Esophagus muscularis mucosa (tissue), 4 donors: Measurements from ENCODE around the gene CLUH. TPM values are rescaled to one million over a fixed set of nuclear protein-coding genes. Genes with fewer than 3 reads are reported as not detected.

Experiments
- DNase-seq: peaks from one replicate; pipeline ENCODE4 v3.0.0-alpha.2; 2017; ENCODE audit errors: extremely low spot score
- H3K27ac ChIP-seq, 4 donors: fragments of 200-600 bp; sonication (generic); replicated peaks in 1 of 4; 1 replicate in 3 of 4; 2 replicates in 1 of 4; pipeline ENCODE4 v1.5.1; 2016 to 2019; ENCODE audit warnings: mild to moderate bottlenecking in 1 of 4
- H3K27me3 ChIP-seq, 4 donors: fragments of 200-600 bp; sonication (generic); one replicate each; pipeline versions ENCODE4 v1.5.1 to v1.6.0; 2016 to 2019
- H3K36me3 ChIP-seq, 4 donors: fragments of 200-600 bp; sonication (generic); one replicate each; pipeline ENCODE4 v1.5.1; 2016 to 2019
- H3K4me1 ChIP-seq, 4 donors: fragments of 200-600 bp; sonication (generic); one replicate each; pipeline ENCODE4 v1.5.1; 2016 to 2019
- H3K4me3 ChIP-seq, 4 donors: fragments of 200-600 bp; sonication (generic); 1 replicate in 2 of 4; 2 replicates in 2 of 4; pipeline ENCODE4 v1.5.1; 2016 to 2019; ENCODE audit warnings: mild to moderate bottlenecking in 4 of 4, moderate library complexity in 1 of 4
- H3K9me3 ChIP-seq, 4 donors: fragments of 200-600 bp; sonication (generic); 1 replicate in 3 of 4; 2 replicates in 1 of 4; pipeline ENCODE4 v1.5.1; 2016 to 2019
- EP300 ChIP-seq: sonication (generic); formaldehyde crosslinking; IDR thresholded peaks from one replicate; pipeline ENCODE4 v1.6.1; 2017; ENCODE audit warnings: antibody characterized with exemption
- POLR2A ChIP-seq: fragments of 450-650 bp; IDR thresholded peaks from one replicate; pipeline ENCODE4 v1.6.1; 2017; ENCODE audit warnings: antibody characterized with exemption, moderate library complexity, mild to moderate bottlenecking, low read depth
- POLR2AphosphoS5 ChIP-seq, 2 donors: sonication (generic); formaldehyde crosslinking; IDR thresholded peaks; one replicate each; pipeline ENCODE4 v1.6.1; 2017; ENCODE audit warnings: antibody characterized with exemption in 2 of 2
- WGBS: methylation state at CpG from one replicate; pipeline ENCODE4 v1.1.5; 2018; 5-methylcytosine and 5-hydroxymethylcytosine counted together
- intact Hi-C: fragments of 100-400 bp; cut with DNase I; formaldehyde crosslinking; loops from one replicate; pipeline ENCODE4 v1.15.1; 2023
- total RNA-seq, 4 donors: library from RNA; depleted of rRNA; stranded (reverse); fragments of >200 nt; gene quantifications; one replicate each; pipeline versions ENCODE4 v1.1.0 to v1.2.1, GENCODE V29; 2016
- TF ChIP-seq, protein P1 (sequence below), 3 experiments: fragments of 200-600 bp in 2 of 3; fragments of 450-650 bp in 1 of 3; sonication (generic) in 2 of 3; IDR thresholded peaks; one replicate each; pipeline ENCODE4 v1.5.1; 2017 to 2019; ENCODE audit warnings: antibody characterized with exemption in 3 of 3, mild to moderate bottlenecking in 2 of 3, moderate library complexity in 1 of 3

CLUH gene
- total RNA-seq, 4 donors from 2014 or later: 42.8 to 92.9 (median 62.9) TPM

DNA sequence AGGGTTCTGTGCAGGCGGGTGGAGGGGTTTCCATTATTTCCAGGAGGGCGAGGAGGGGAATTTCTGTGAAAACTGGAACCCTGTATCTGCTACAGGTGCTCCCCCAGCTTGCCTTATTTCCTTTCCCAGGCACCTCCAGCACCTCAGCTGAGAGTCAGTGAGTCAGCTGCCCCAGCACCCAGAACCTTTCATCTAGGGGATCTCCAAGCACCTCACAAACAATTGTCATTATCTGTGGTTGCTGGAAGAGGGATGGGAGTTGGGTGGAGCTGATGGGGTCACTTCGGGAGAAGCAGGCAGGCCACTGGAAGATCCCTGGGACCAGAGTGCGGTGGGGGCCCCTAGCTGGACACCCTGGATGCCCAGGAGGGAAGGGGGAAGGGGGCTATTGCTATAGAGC lies 10.0 kb upstream of the CLUH start:
- WGBS: 69% methylated on average over 4 of the region's 4 CpGs
- Histone ChIP-seq H3K4me3 (no peak overlapping the region), H3K36me3 (no peaks in the 10 kb centered on the region), H3K27ac (no peak overlapping the region), H3K27me3 (peaks cover 0 to 45% (median 12%) of the 10 kb centered on the region in 4 donors), H3K4me1 (peaks cover 0 to 20% (median 18%) of the 10 kb centered on the region in 4 donors), H3K9me3 (no peaks in the 10 kb centered on the region)
- intact Hi-C loops: no loop called here
- no peak for DNase-seq
- TF ChIP-seq EP300: no peak
- TF ChIP-seq POLR2A: no peak
- no peak for TF ChIP-seq POLR2AphosphoS5 (IDR thresholded peaks at IDR 0.05)
- TF ChIP-seq, protein P1, sequence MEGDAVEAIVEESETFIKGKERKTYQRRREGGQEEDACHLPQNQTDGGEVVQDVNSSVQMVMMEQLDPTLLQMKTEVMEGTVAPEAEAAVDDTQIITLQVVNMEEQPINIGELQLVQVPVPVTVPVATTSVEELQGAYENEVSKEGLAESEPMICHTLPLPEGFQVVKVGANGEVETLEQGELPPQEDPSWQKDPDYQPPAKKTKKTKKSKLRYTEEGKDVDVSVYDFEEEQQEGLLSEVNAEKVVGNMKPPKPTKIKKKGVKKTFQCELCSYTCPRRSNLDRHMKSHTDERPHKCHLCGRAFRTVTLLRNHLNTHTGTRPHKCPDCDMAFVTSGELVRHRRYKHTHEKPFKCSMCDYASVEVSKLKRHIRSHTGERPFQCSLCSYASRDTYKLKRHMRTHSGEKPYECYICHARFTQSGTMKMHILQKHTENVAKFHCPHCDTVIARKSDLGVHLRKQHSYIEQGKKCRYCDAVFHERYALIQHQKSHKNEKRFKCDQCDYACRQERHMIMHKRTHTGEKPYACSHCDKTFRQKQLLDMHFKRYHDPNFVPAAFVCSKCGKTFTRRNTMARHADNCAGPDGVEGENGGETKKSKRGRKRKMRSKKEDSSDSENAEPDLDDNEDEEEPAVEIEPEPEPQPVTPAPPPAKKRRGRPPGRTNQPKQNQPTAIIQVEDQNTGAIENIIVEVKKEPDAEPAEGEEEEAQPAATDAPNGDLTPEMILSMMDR (IDR thresholded peaks at IDR 0.05): no peak

DNA sequence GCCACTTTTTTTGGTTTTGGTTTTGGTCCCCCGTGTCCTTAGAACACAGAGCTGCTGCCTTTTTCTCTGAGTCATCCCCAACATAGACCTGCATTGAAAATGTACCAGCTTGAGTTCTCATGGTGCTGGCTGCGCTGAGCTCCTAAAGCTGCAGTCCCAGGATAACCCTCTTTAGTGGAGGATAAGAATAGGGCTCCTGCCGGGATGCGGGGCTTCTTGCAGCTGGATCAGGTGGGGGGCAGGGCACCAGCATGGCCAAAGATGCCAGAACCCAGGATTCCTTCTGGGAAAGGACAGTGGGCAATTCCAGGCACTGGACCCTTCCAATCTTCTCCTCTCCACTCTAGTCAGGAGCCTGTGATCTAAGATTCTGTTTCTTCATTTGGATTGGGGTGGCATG lies 8.3 kb upstream of the CLUH start:
- intact Hi-C loops: no loop called here
- Histone ChIP-seq H3K36me3 (peaks cover 0 to 9% (median 0%) of the 10 kb centered on the region in 4 donors), H3K27me3 (peaks cover 0 to 27% (median 5%) of the 10 kb centered on the region in 4 donors), H3K4me3 (no peak overlapping the region), H3K4me1 (peaks cover 0 to 16% (median 13%) of the 10 kb centered on the region in 4 donors), H3K9me3 (no peaks in the 10 kb centered on the region), H3K27ac (no peak overlapping the region)
- no peak for DNase-seq
- TF ChIP-seq POLR2A: no peak
- TF ChIP-seq POLR2AphosphoS5 (IDR thresholded peaks at IDR 0.05): no peak
- TF ChIP-seq EP300: no peak
- WGBS: 61% methylated on average over 4 of the region's 4 CpGs

DNA sequence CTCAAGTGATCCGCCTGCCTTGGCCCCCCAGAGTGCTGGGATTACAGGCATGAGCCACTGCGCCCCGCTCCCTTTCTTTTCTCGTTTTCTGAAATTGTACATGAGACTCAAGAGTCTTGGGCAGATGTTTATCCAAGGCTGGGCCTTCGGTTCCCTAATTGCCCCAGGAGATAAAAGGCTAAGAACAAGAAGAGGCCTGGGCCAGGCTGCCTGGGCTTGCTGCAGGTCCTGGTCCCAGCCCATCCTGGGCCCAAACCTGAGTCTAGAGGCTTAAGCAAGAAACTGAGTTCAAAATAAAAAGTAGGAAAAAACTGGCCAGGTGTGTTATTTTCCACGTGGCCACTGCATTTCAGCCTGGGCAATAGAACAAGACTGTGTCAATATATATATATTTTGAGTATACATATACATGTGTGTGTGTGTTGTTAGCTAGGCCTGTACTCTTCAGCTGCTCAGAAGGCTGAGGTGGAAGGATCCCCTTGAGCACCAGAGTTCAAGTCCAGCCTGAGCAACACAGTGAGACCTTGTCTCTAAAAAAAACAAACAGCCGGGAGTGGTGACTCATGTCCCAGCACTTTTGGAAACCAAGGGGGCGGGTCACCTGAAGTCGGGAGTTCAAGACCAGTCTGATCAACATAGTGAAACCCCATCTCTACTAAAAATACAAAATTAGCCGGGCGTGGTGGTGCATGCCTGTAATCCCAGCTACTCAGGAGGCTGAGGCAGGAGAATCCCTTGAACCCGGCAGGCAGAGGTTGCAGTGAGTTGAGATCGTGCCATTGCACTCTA lies 6.8 kb upstream of the CLUH start:
- DNase-seq: no peak
- no peak overlapping the region for H3K4me3 ChIP-seq
- peaks cover 0 to 13% (median under 1%) of the 10 kb centered on the region in 4 donors for H3K27me3 ChIP-seq
- intact Hi-C loops: no loop called here
- peaks cover 0 to 14% (median 5%) of the 10 kb centered on the region in 4 donors for H3K4me1 ChIP-seq
- peaks cover 0 to 9% (median 0%) of the 10 kb centered on the region in 4 donors for H3K36me3 ChIP-seq
- 86% methylated on average over 13 of the region's 13 CpGs for WGBS
- TF ChIP-seq EP300: no peak
- TF ChIP-seq POLR2A: no peak
- TF ChIP-seq POLR2AphosphoS5 (IDR thresholded peaks at IDR 0.05): no peak
- TF ChIP-seq, protein P1 (IDR thresholded peaks at IDR 0.05): no peak
- no peaks in the 10 kb centered on the region for H3K9me3 ChIP-seq
- no peak overlapping the region for H3K27ac ChIP-seq

DNA sequence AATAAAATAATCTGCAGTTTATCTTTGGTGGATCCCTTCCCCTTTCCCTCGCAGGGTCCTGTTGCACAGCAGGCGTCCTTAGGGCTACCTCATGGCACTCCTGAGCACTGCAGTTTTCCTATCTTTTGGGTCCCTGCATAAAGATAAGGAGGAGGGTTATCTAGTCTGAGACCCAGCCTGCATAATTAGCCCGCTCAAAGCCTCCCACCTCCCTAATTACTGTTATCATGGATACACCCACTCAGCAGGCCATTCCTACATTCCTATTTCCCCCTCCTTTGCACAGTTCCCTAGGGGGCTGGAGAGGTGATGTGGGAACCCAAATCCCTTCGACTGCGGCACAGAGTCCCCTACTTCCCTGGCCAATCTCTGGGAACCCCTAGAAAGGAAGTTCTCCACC lies 5.1 kb upstream of the CLUH start:
- Histone ChIP-seq H3K27me3 (no peaks in the 10 kb centered on the region), H3K27ac (no peak overlapping the region), H3K4me3 (no peak overlapping the region), H3K36me3 (peaks cover 0 to 9% (median 0%) of the 10 kb centered on the region in 4 donors), H3K9me3 (no peaks in the 10 kb centered on the region), H3K4me1 (peaks cover 13 to 27% (median 17%) of the 10 kb centered on the region in 4 donors)
- WGBS: 75% methylated on average over 5 of the region's 5 CpGs
- DNase-seq: no peak
- TF ChIP-seq EP300: no peak
- TF ChIP-seq, protein P1 (IDR thresholded peaks at IDR 0.05): no peak
- TF ChIP-seq POLR2A: no peak
- no peak for TF ChIP-seq POLR2AphosphoS5 (IDR thresholded peaks at IDR 0.05)
- intact Hi-C loops: no loop called here

DNA sequence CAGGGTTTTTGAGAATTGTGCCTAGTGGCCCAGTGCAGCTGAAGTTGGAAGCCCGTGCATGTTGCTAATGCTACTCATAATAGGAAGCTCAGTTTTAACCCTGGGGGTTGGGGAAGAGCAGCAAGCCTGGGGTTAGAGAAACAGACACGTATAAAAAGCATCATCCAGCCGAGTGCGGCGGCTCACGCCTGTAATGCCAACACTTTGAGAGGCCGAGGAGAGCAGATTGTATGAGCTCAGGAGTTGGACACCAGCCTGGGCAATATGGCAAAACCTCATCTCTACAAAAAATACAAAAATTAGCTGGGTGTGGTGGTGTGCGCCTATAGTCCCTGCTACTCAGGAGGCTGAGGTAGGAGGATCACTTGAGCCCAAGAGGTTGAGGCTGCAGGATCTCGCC lies 2.3 kb upstream of the CLUH start:
- peaks cover 0 to 9% (median 0%) of the 10 kb centered on the region in 4 donors for H3K36me3 ChIP-seq
- no peak for DNase-seq
- no peaks in the 10 kb centered on the region for H3K9me3 ChIP-seq
- H3K4me3 ChIP-seq: no peak overlapping the region
- TF ChIP-seq EP300 (no peak), POLR2AphosphoS5 (IDR thresholded peaks at IDR 0.05) (no peak), POLR2A (no peak)
- TF ChIP-seq, protein P1 (IDR thresholded peaks at IDR 0.05): no peak
- intact Hi-C loops: no loop called here
- H3K27me3 ChIP-seq: no peaks in the 10 kb centered on the region
- H3K4me1 ChIP-seq: peaks cover 34 to 50% (median 38%) of the 10 kb centered on the region in 4 donors
- WGBS: 96% methylated on average over 9 of the region's 9 CpGs
- no peak overlapping the region for H3K27ac ChIP-seq
